BJ (cell line): ENCODE data around the gene DHH. TPM values are rescaled to one million over a fixed set of nuclear protein-coding genes. Genes with fewer than 3 reads are reported as not detected.

Source experiments
- CTCF ChIA-PET: fragments of 350-600 bp; formaldehyde crosslinking; extraction: SDS; loops from one replicate; lab custom pipeline; 2021; ENCODE audit warnings: antibody characterized with exemption, inconsistent platforms; lab: Yijun Ruan, JAX
- POLR2A ChIA-PET: fragments of 300-600 bp; sonication (Branson Sonifier 250); formaldehyde crosslinking; extraction: SDS; loops from one replicate; lab custom pipeline; 2021; ENCODE audit warnings: antibody characterized with exemption; lab: Charles Lee
- DNase-seq: peaks from one replicate; pipeline ENCODE4 v3.0.0-alpha.2; 2011; ENCODE audit warnings: low read depth
- H3K27me3 ChIP-seq: 2 replicates; pipeline ENCODE4 v1.6.0; 2011; ENCODE audit warnings: low read length; ENCODE audit not compliant: control insufficient read depth, insufficient read depth
- H3K36me3 ChIP-seq: 2 replicates; pipeline ENCODE4 v1.5.1; 2011; ENCODE audit warnings: low read length; ENCODE audit not compliant: control insufficient read depth, insufficient read depth
- H3K4me3 ChIP-seq: 2 replicates; pipeline ENCODE4 v1.5.1; 2011; ENCODE audit warnings: low read depth, mild to moderate bottlenecking, control low read depth, low read length
- CTCF ChIP-seq: IDR thresholded peaks from 2 replicates; pipeline ENCODE4 v1.5.1; 2011; ENCODE audit warnings: low read depth, mild to moderate bottlenecking, control low read depth, inconsistent platforms, low read length, moderate library complexity; ENCODE audit not compliant: insufficient read depth
- polyA plus RNA-seq: library from polyadenylated mRNA; depleted of rRNA; stranded (reverse); fragments of >200 nt; gene quantifications from 2 replicates; pipeline ENCODE4 v1.2.3, GENCODE V29; 2011

DHH gene
- polyA plus RNA-seq, 1 experiment: not detected

- no peaks in the 10 kb centered on the region for H3K27me3 ChIP-seq
- no peak overlapping the region for H3K4me3 ChIP-seq
- DNase-seq: no peak
- H3K36me3 ChIP-seq: peaks cover 10% of the 10 kb centered on the region
- POLR2A ChIA-PET: no interaction called here
- CTCF ChIA-PET: interaction anchor here (0.5 to 4.6 kb wide), 4 partner anchors 42 to 570 kb away, joined by 3 to 31 read pairs (median 3); no protein-coding TSS in a partner anchor
- TF ChIP-seq CTCF: no peak
Observed at GRCh38 chr12:49133590-49133989, 39.0 kb upstream of the DHH start.

- no peak for DNase-seq
- TF ChIP-seq CTCF: no peak
- CTCF ChIA-PET: interaction anchor here (0.5 to 4.6 kb wide), 3 partner anchors 41 to 103 kb away, joined by 3 to 31 read pairs (median 3); no protein-coding TSS in a partner anchor
- H3K36me3 ChIP-seq: peaks cover 11% of the 10 kb centered on the region
- POLR2A ChIA-PET: interaction anchor here (0.7 kb wide), 1 partner anchor 146 kb away, joined by 3 read pairs; no protein-coding TSS in a partner anchor
- peak overlapping the region; percentile 23 for H3K4me3 ChIP-seq
- no peaks in the 10 kb centered on the region for H3K27me3 ChIP-seq
Observed at GRCh38 chr12:49133014-49133413, 38.4 kb upstream of the DHH start.

- CTCF ChIA-PET: interaction anchor here (1.5 to 4.6 kb wide), 9 partner anchors 23 to 137 kb away, joined by 3 to 31 read pairs (median 15); no protein-coding TSS in a partner anchor
- TF ChIP-seq CTCF: no peak
- POLR2A ChIA-PET: interaction anchor here (0.6 to 2.6 kb wide), 3 partner anchors 91 to 374 kb away, joined by 8 to 11 read pairs (median 9); no protein-coding TSS in a partner anchor
- Histone ChIP-seq H3K36me3 (peaks cover 19% of the 10 kb centered on the region), H3K27me3 (no peaks in the 10 kb centered on the region), H3K4me3 (peak overlapping the region; percentile 39)
- DNase-seq: no peak
Observed at GRCh38 chr12:49131894-49132461, 37.4 kb upstream of the DHH start.

- CTCF ChIA-PET: interaction anchor here (0.6 to 4.6 kb wide), 27 partner anchors 10 to 146 kb away, joined by 3 to 31 read pairs (median 4); partner anchors contain the start of genes LMBR1L and TUBA1A
Observed at GRCh38 chr12:49131051-49131893, 36.7 kb upstream of the DHH start, which contains the start of gene TUBA1B. Gene TUBA1B, minus strand, starts transcription at chr12:49131395. Its CDS starts 95 bp downstream, at chr12:49131300.

More at GRCh38 chr12:49131051-49131893, 36.7 kb upstream of the DHH start, which contains the start of gene TUBA1B:
- DNase-seq: no peak
- no peak for TF ChIP-seq CTCF
- peaks cover 19% of the 10 kb centered on the region for H3K36me3 ChIP-seq
- POLR2A ChIA-PET: interaction anchor here (0.5 to 2.6 kb wide), 13 partner anchors 17 to 381 kb away, joined by 3 to 24 read pairs (median 8); partner anchors contain the start of genes LMBR1L and TUBA1A
- H3K27me3 ChIP-seq: no peaks in the 10 kb centered on the region
- peak within 1 kb of the TSS; percentile 100 for H3K4me3 ChIP-seq
